Measurements from ENCODE around the gene DMAC2. TPM values are rescaled to one million over a fixed set of nuclear protein-coding genes. Genes with fewer than 3 reads are reported as not detected.
"Not testable (repeated sequence)": the region's sequence is repeated elsewhere in the genome, so short reads cannot be mapped to it uniquely, and the experiment has no call there.

Gene DMAC2
- polyA plus RNA-seq, 3 donors: 60.1 to 67.4 (median 61.4) TPM

- no peak for DNase-seq (ENCODE audit: low read depth in 3 of 3, low spot score in 2 of 3)
Measured at GRCh38 chr19:41443813-41444455, 4.2 kb upstream of the DMAC2 start.

GRCh38 chr19:41442473-41443355 is 3.0 kb upstream of the DMAC2 start, which contains the start of gene ERICH4:
Gene ERICH4, plus strand, starts transcription at chr19:41443156. Its CDS starts 14 bp downstream, at chr19:41443170.
- no peak for DNase-seq (ENCODE audit: low read depth in 3 of 3, low spot score in 2 of 3)

GRCh38 chr19:41441321-41441945 is 1.7 kb upstream of the DMAC2 start:
- no peak for DNase-seq (ENCODE audit: low read depth in 3 of 3, low spot score in 2 of 3)

- no peak for DNase-seq (ENCODE audit: low read depth in 3 of 3, low spot score in 2 of 3)
Measured at GRCh38 chr19:41437944-41438574, 1.7 kb downstream of the DMAC2 start.

GRCh38 chr19:41436674-41436951 is 3.1 kb downstream of the DMAC2 start:
- DNase-seq (ENCODE audit: low read depth in 3 of 3, low spot score in 2 of 3): no peak

GRCh38 chr19:41435936-41436673 is 3.6 kb downstream of the DMAC2 start:
- no peak for DNase-seq (ENCODE audit: low read depth in 3 of 3, low spot score in 2 of 3)

- DNase-seq (ENCODE audit: low read depth in 3 of 3, low spot score in 2 of 3): not testable (repeated sequence)
Measured at GRCh38 chr19:41435376-41435775, 4.3 kb downstream of the DMAC2 start.

GRCh38 chr19:41434450-41434849 is 5.3 kb downstream of the DMAC2 start:
- DNase-seq (ENCODE audit: low read depth in 3 of 3, low spot score in 2 of 3): no peak

GRCh38 chr19:41433171-41433570 is 6.5 kb downstream of the DMAC2 start:
- no peak for DNase-seq (ENCODE audit: low read depth in 3 of 3, low spot score in 2 of 3)

- no peak for DNase-seq (ENCODE audit: low read depth in 3 of 3, low spot score in 2 of 3)
Measured at GRCh38 chr19:41431426-41432386, 8.0 kb downstream of the DMAC2 start.

- DNase-seq (ENCODE audit: low read depth in 3 of 3, low spot score in 2 of 3): no peak
Measured at GRCh38 chr19:41430922-41431321, 8.8 kb downstream of the DMAC2 start.

GRCh38 chr19:41428481-41428859 is 11.2 kb downstream of the DMAC2 start:
- DNase-seq (ENCODE audit: low read depth in 3 of 3, low spot score in 2 of 3): no peak

GRCh38 chr19:41427647-41428480 is 11.8 kb downstream of the DMAC2 start:
- no peak for DNase-seq (ENCODE audit: low read depth in 3 of 3, low spot score in 2 of 3)

GRCh38 chr19:41426952-41427646 is 12.6 kb downstream of the DMAC2 start, which contains the start of gene B3GNT8:
Gene B3GNT8, minus strand, starts transcription at chr19:41427374. Its CDS starts 596 bp downstream, at chr19:41426778.
- DNase-seq (ENCODE audit: low read depth in 3 of 3, low spot score in 2 of 3): peak in 2 of 3 donors; percentile 49 to 60

- DNase-seq (ENCODE audit: low read depth in 3 of 3, low spot score in 2 of 3): no peak
Measured at GRCh38 chr19:41426116-41426841, 13.4 kb downstream of the DMAC2 start.

GRCh38 chr19:41425174-41426115 is 14.3 kb downstream of the DMAC2 start:
- DNase-seq (ENCODE audit: low read depth in 3 of 3, low spot score in 2 of 3): no peak
